ENCODE data around the gene SOX18.

Gene SOX18

GRCh38 chr20:64029293-64030117 is 19.9 kb downstream of the SOX18 start:
- Histone ChIP-seq H3K27me3 (ENCODE audit: control insufficient read depth, insufficient read depth, low read length) (no peaks in the 10 kb centered on the region), H3K4me3 (ENCODE audit: low read length) (no peak overlapping the region), H3K36me3 (ENCODE audit: control insufficient read depth, low read depth, low read length) (peaks cover 66% of the 10 kb centered on the region), H3K9ac (ENCODE audit: low read length) (no peak overlapping the region), H3K9me3 (ENCODE audit: control insufficient read depth, low read depth, low read length) (no peaks in the 10 kb centered on the region), H3K27ac (ENCODE audit: low read length) (no peak overlapping the region), H3K4me1 (ENCODE audit: control insufficient read depth, low read depth, low read length) (no peaks in the 10 kb centered on the region)

GRCh38 chr20:64027981-64028685 is 21.3 kb downstream of the SOX18 start:
- H3K4me1 ChIP-seq (ENCODE audit: control insufficient read depth, low read depth, low read length), result no peaks in the 10 kb centered on the region
- no peak overlapping the region for H3K27ac ChIP-seq (ENCODE audit: low read length)
- peaks cover 74% of the 10 kb centered on the region for H3K36me3 ChIP-seq (ENCODE audit: control insufficient read depth, low read depth, low read length)
- no peak overlapping the region for H3K9ac ChIP-seq (ENCODE audit: low read length)
- no peaks in the 10 kb centered on the region for H3K27me3 ChIP-seq (ENCODE audit: control insufficient read depth, insufficient read depth, low read length)
- H3K9me3 ChIP-seq (ENCODE audit: control insufficient read depth, low read depth, low read length), result no peaks in the 10 kb centered on the region
- H3K4me3 ChIP-seq (ENCODE audit: low read length), result no peak overlapping the region

GRCh38 chr20:64025826-64026412 is 23.5 kb downstream of the SOX18 start:
- Histone ChIP-seq H3K4me1 (ENCODE audit: control insufficient read depth, low read depth, low read length) (no peaks in the 10 kb centered on the region), H3K27me3 (ENCODE audit: control insufficient read depth, insufficient read depth, low read length) (no peaks in the 10 kb centered on the region), H3K9ac (ENCODE audit: low read length) (no peak overlapping the region), H3K9me3 (ENCODE audit: control insufficient read depth, low read depth, low read length) (no peaks in the 10 kb centered on the region), H3K4me3 (ENCODE audit: low read length) (no peak overlapping the region), H3K36me3 (ENCODE audit: control insufficient read depth, low read depth, low read length) (peaks cover 67% of the 10 kb centered on the region), H3K27ac (ENCODE audit: low read length) (no peak overlapping the region)

- H3K36me3 ChIP-seq (ENCODE audit: control insufficient read depth, low read depth, low read length), result peaks cover 67% of the 10 kb centered on the region
- no peaks in the 10 kb centered on the region for H3K9me3 ChIP-seq (ENCODE audit: control insufficient read depth, low read depth, low read length)
- H3K9ac ChIP-seq (ENCODE audit: low read length), result no peak overlapping the region
- H3K27me3 ChIP-seq (ENCODE audit: control insufficient read depth, insufficient read depth, low read length), result no peaks in the 10 kb centered on the region
- H3K4me1 ChIP-seq (ENCODE audit: control insufficient read depth, low read depth, low read length), result no peaks in the 10 kb centered on the region
- no peak overlapping the region for H3K4me3 ChIP-seq (ENCODE audit: low read length)
- H3K27ac ChIP-seq (ENCODE audit: low read length), result no peak overlapping the region
Observed at GRCh38 chr20:64025101-64025825, 24.2 kb downstream of the SOX18 start.

GRCh38 chr20:64024141-64024990 is 25.1 kb downstream of the SOX18 start:
- Histone ChIP-seq H3K36me3 (ENCODE audit: control insufficient read depth, low read depth, low read length) (peaks cover 65% of the 10 kb centered on the region), H3K27me3 (ENCODE audit: control insufficient read depth, insufficient read depth, low read length) (no peaks in the 10 kb centered on the region)

GRCh38 chr20:64023361-64024140 is 25.9 kb downstream of the SOX18 start:
- H3K4me1 ChIP-seq (ENCODE audit: control insufficient read depth, low read depth, low read length), result no peaks in the 10 kb centered on the region
- H3K9me3 ChIP-seq (ENCODE audit: control insufficient read depth, low read depth, low read length), result no peaks in the 10 kb centered on the region
- no peak overlapping the region for H3K9ac ChIP-seq (ENCODE audit: low read length)
- H3K27ac ChIP-seq (ENCODE audit: low read length), result no peak overlapping the region
- H3K27me3 ChIP-seq (ENCODE audit: control insufficient read depth, insufficient read depth, low read length), result no peaks in the 10 kb centered on the region
- H3K4me3 ChIP-seq (ENCODE audit: low read length), result no peak overlapping the region
- H3K36me3 ChIP-seq (ENCODE audit: control insufficient read depth, low read depth, low read length), result peaks cover 62% of the 10 kb centered on the region

More at GRCh38 chr20:64024141-64024990, 25.1 kb downstream of the SOX18 start:
- Histone ChIP-seq H3K9ac (ENCODE audit: low read length) (no peak overlapping the region), H3K4me1 (ENCODE audit: control insufficient read depth, low read depth, low read length) (no peaks in the 10 kb centered on the region), H3K27ac (ENCODE audit: low read length) (no peak overlapping the region), H3K4me3 (ENCODE audit: low read length) (no peak overlapping the region), H3K9me3 (ENCODE audit: control insufficient read depth, low read depth, low read length) (no peaks in the 10 kb centered on the region)

GRCh38 chr20:64022671-64023360 is 26.6 kb downstream of the SOX18 start:
- H3K9me3 ChIP-seq (ENCODE audit: control insufficient read depth, low read depth, low read length), result no peaks in the 10 kb centered on the region
- H3K4me1 ChIP-seq (ENCODE audit: control insufficient read depth, low read depth, low read length), result no peaks in the 10 kb centered on the region
- H3K36me3 ChIP-seq (ENCODE audit: control insufficient read depth, low read depth, low read length), result peaks cover 60% of the 10 kb centered on the region
- no peak overlapping the region for H3K4me3 ChIP-seq (ENCODE audit: low read length)
- H3K27ac ChIP-seq (ENCODE audit: low read length), result no peak overlapping the region
- H3K27me3 ChIP-seq (ENCODE audit: control insufficient read depth, insufficient read depth, low read length), result no peaks in the 10 kb centered on the region
- H3K9ac ChIP-seq (ENCODE audit: low read length), result no peak overlapping the region

GRCh38 chr20:64021124-64021975 is 28.1 kb downstream of the SOX18 start:
- Histone ChIP-seq H3K4me1 (ENCODE audit: control insufficient read depth, low read depth, low read length) (no peaks in the 10 kb centered on the region), H3K9ac (ENCODE audit: low read length) (no peak overlapping the region), H3K36me3 (ENCODE audit: control insufficient read depth, low read depth, low read length) (peaks cover 56% of the 10 kb centered on the region), H3K4me3 (ENCODE audit: low read length) (no peak overlapping the region), H3K27me3 (ENCODE audit: control insufficient read depth, insufficient read depth, low read length) (no peaks in the 10 kb centered on the region), H3K9me3 (ENCODE audit: control insufficient read depth, low read depth, low read length) (no peaks in the 10 kb centered on the region), H3K27ac (ENCODE audit: low read length) (no peak overlapping the region)

- no peak overlapping the region for H3K27ac ChIP-seq (ENCODE audit: low read length)
- peaks cover 54% of the 10 kb centered on the region for H3K36me3 ChIP-seq (ENCODE audit: control insufficient read depth, low read depth, low read length)
- no peaks in the 10 kb centered on the region for H3K9me3 ChIP-seq (ENCODE audit: control insufficient read depth, low read depth, low read length)
- H3K4me1 ChIP-seq (ENCODE audit: control insufficient read depth, low read depth, low read length), result no peaks in the 10 kb centered on the region
- H3K4me3 ChIP-seq (ENCODE audit: low read length), result no peak overlapping the region
- no peaks in the 10 kb centered on the region for H3K27me3 ChIP-seq (ENCODE audit: control insufficient read depth, insufficient read depth, low read length)
- H3K9ac ChIP-seq (ENCODE audit: low read length), result no peak overlapping the region
Observed at GRCh38 chr20:64015635-64016034, 33.8 kb downstream of the SOX18 start.
